IMR-90 (cell line): ENCODE measurements around the gene ERCC4. TPM values are rescaled to one million over a fixed set of nuclear protein-coding genes. Genes with fewer than 3 reads are reported as not detected.

Source experiments
- ATAC-seq: fragments of 200-7000 bp; cut with Tn5 transposase; 2 replicates; pipeline ENCODE4 v1.9.1; 2020; ENCODE audit warnings: low read depth, mild to moderate bottlenecking, moderate library complexity
- BruUV-seq: library from RNA; stranded (reverse); fragments of 400-500 nt; replicated peaks from 2 replicates; lab custom pipeline; 2021; lab: Mats Ljungman, UMichigan
- CTCF ChIA-PET: fragments of 300-600 bp; formaldehyde crosslinking; extraction: SDS; loops from one replicate; lab custom pipeline; 2021; ENCODE audit warnings: antibody characterized with exemption; lab: Yijun Ruan, JAX
- POLR2A ChIA-PET: fragments of 300-600 bp; sonication (Branson Sonifier 250); formaldehyde crosslinking; loops from one replicate; lab custom pipeline; 2022; ENCODE audit warnings: antibody characterized with exemption; ENCODE audit not compliant: unreplicated experiment; lab: Charles Lee
- DNase-seq: peaks from one replicate; pipeline ENCODE4 v3.0.0; 2013
- H2AFZ ChIP-seq: replicated peaks from 2 replicates; pipeline ENCODE3; 2013; ENCODE audit warnings: low read length, mild to moderate bottlenecking; ENCODE audit not compliant: poor library complexity
- H2AK5ac ChIP-seq: 2 replicates; pipeline ENCODE4 v1.6.1; 2013; ENCODE audit warnings: low read depth, low read length, inconsistent platforms
- H2AK9ac ChIP-seq: replicated peaks from 2 replicates; pipeline ENCODE3; 2013; ENCODE audit warnings: mild to moderate bottlenecking, low read depth, low read length, moderate library complexity; ENCODE audit not compliant: poor library complexity
- H2BK120ac ChIP-seq: 2 replicates; pipeline ENCODE4 v1.6.1; 2013; ENCODE audit warnings: low read depth, low read length, inconsistent platforms
- H2BK15ac ChIP-seq: 3 replicates; pipeline ENCODE4 v1.6.1; 2013; ENCODE audit warnings: low read depth, low read length, inconsistent platforms
- H2BK20ac ChIP-seq: 2 replicates; pipeline ENCODE4 v1.6.1; 2013; ENCODE audit warnings: low read depth, mild to moderate bottlenecking, inconsistent platforms, low read length, moderate library complexity
- H2BK5ac ChIP-seq: 2 replicates; pipeline ENCODE4 v1.6.1; 2013; ENCODE audit warnings: mild to moderate bottlenecking, low read depth, low read length, inconsistent platforms; ENCODE audit not compliant: poor library complexity, severe bottlenecking
- H3K14ac ChIP-seq: replicated peaks from 2 replicates; pipeline ENCODE4 v1.6.1; 2013; ENCODE audit warnings: low read depth, low read length, inconsistent platforms
- H3K18ac ChIP-seq: 2 replicates; pipeline ENCODE4 v1.6.1; 2013; ENCODE audit warnings: low read depth, low read length, control low read depth
- H3K23ac ChIP-seq: 2 replicates; pipeline ENCODE4 v1.6.1; 2013; ENCODE audit warnings: low read depth, low read length, inconsistent platforms
- H3K27ac ChIP-seq: 2 replicates; pipeline ENCODE4 v1.5.1; 2013; ENCODE audit warnings: mild to moderate bottlenecking, control low read depth, low read length; ENCODE audit not compliant: insufficient read depth
- H3K27me3 ChIP-seq: 2 replicates; pipeline ENCODE4 v1.6.1; 2013; ENCODE audit warnings: low read length; ENCODE audit not compliant: control insufficient read depth, insufficient read depth
- H3K36me3 ChIP-seq: 2 replicates; pipeline ENCODE4 v1.6.1; 2013; ENCODE audit warnings: low read length, mixed read lengths; ENCODE audit not compliant: control insufficient read depth, insufficient read depth
- H3K4ac ChIP-seq: 2 replicates; pipeline ENCODE4 v1.6.1; 2013; ENCODE audit warnings: low read depth, low read length, inconsistent platforms
- H3K4me1 ChIP-seq: 2 replicates; pipeline ENCODE4 v1.6.1; 2013; ENCODE audit warnings: low read length, mixed read lengths; ENCODE audit not compliant: control insufficient read depth, insufficient read depth
- H3K4me2 ChIP-seq: 2 replicates; pipeline ENCODE4 v1.6.1; 2013; ENCODE audit warnings: low read depth, mild to moderate bottlenecking, control low read depth, low read length, moderate library complexity
- H3K4me3 ChIP-seq: 2 replicates; pipeline ENCODE4 v1.5.1; 2013; ENCODE audit warnings: low read depth, mild to moderate bottlenecking, control low read depth, low read length, moderate library complexity; ENCODE audit not compliant: insufficient read depth
- H3K56ac ChIP-seq: 2 replicates; pipeline ENCODE4 v1.6.1; 2013; ENCODE audit warnings: low read length, inconsistent platforms; ENCODE audit not compliant: insufficient read depth; ENCODE audit errors: extremely low read depth
- H3K79me1 ChIP-seq, 2 experiments: 2 replicates each; pipeline ENCODE4 v1.6.1; 2013; ENCODE audit warnings: low read length in 2 of 2, inconsistent platforms in 1 of 2, low read depth in 1 of 2
- H3K9ac ChIP-seq: 2 replicates; pipeline ENCODE4 v1.6.1; 2013; ENCODE audit warnings: low read depth, low read length, control low read depth
- H3K9me1 ChIP-seq: 2 replicates; pipeline ENCODE4 v1.6.1; 2013; ENCODE audit warnings: low read length, inconsistent platforms; ENCODE audit not compliant: insufficient read depth
- H3K9me3 ChIP-seq: 2 replicates; pipeline ENCODE4 v1.6.1; 2013; ENCODE audit warnings: low read length; ENCODE audit not compliant: control insufficient read depth, insufficient read depth
- H4K20me1 ChIP-seq: 2 replicates; pipeline ENCODE4 v1.6.1; 2013; ENCODE audit warnings: low read length, inconsistent platforms; ENCODE audit not compliant: insufficient read depth
- H4K5ac ChIP-seq: 2 replicates; pipeline ENCODE4 v1.6.1; 2013; ENCODE audit warnings: mild to moderate bottlenecking, low read depth, low read length, control low read depth
- H4K8ac ChIP-seq, 2 experiments: 2 replicates each; pipeline ENCODE4 v1.6.1; 2013; ENCODE audit warnings: low read depth in 2 of 2, low read length in 2 of 2, control low read depth in 1 of 2, inconsistent platforms in 1 of 2
- H4K91ac ChIP-seq: 2 replicates; pipeline ENCODE4 v1.6.1; 2013; ENCODE audit warnings: low read depth, low read length, inconsistent platforms; ENCODE audit not compliant: insufficient read depth
- BHLHE40 ChIP-seq: fragments of 150-350 bp; IDR thresholded peaks from 2 replicates; pipeline ENCODE4 v1.6.1; 2016; ENCODE audit warnings: mild to moderate bottlenecking, low read depth, low read length
- CEBPB ChIP-seq: IDR thresholded peaks from 2 replicates; pipeline ENCODE4 v1.6.1; 2012; ENCODE audit warnings: low read depth, low read length, improper control_type of control experiment
- CHD1 ChIP-seq: IDR thresholded peaks from 2 replicates; pipeline ENCODE4 v1.6.1; 2012; ENCODE audit warnings: low read depth, low read length, improper control_type of control experiment
- CTCF ChIP-seq: conservative IDR thresholded peaks from 2 replicates; pipeline ENCODE4 v1.5.1; 2012; ENCODE audit warnings: mild to moderate bottlenecking, low read depth, low read length, improper control_type of control experiment
- ELK1 ChIP-seq: fragments of 150-350 bp; IDR thresholded peaks from 2 replicates; pipeline ENCODE4 v1.6.1; 2016; ENCODE audit warnings: low read depth, mild to moderate bottlenecking, low read length, moderate library complexity, borderline replicate concordance
- FOS ChIP-seq: fragments of 150-350 bp; IDR thresholded peaks from 2 replicates; pipeline ENCODE4 v1.6.1; 2016; ENCODE audit warnings: low read depth, low read length
- MAZ ChIP-seq: IDR thresholded peaks from 2 replicates; pipeline ENCODE4 v1.6.1; 2012; ENCODE audit warnings: low read depth, mild to moderate bottlenecking, low read length, improper control_type of control experiment, moderate library complexity, borderline replicate concordance
- MXI1 ChIP-seq: IDR thresholded peaks from 2 replicates; pipeline ENCODE4 v1.6.1; 2012; ENCODE audit warnings: low read depth, mild to moderate bottlenecking, low read length, moderate library complexity, borderline replicate concordance
- NFE2L2 ChIP-seq: fragments of 150-350 bp; IDR thresholded peaks from 2 replicates; pipeline ENCODE4 v1.6.1; 2016; ENCODE audit warnings: low read depth, mild to moderate bottlenecking, low read length
- POLR2A ChIP-seq: IDR thresholded peaks from 2 replicates; pipeline ENCODE4 v1.6.1; 2012; ENCODE audit warnings: mild to moderate bottlenecking, low read depth, low read length
- RAD21 ChIP-seq: IDR thresholded peaks from 2 replicates; pipeline ENCODE4 v1.6.1; 2012; ENCODE audit warnings: low read length, improper control_type of control experiment
- RFX5 ChIP-seq: IDR thresholded peaks from 2 replicates; pipeline ENCODE4 v1.8.0; 2012; ENCODE audit warnings: low read depth, mild to moderate bottlenecking, low read length, moderate library complexity
- SMC3 ChIP-seq: fragments of 150-350 bp; IDR thresholded peaks from 2 replicates; pipeline ENCODE4 v1.6.1; 2016; ENCODE audit warnings: low read depth, mild to moderate bottlenecking, antibody characterized with exemption, low read length, moderate library complexity
- USF2 ChIP-seq: fragments of 150-350 bp; IDR thresholded peaks from 2 replicates; pipeline ENCODE4 v1.6.1; 2017; ENCODE audit warnings: mild to moderate bottlenecking, antibody characterized with exemption, low read length, low read depth
- WGBS, 2 experiments: methylation state at CpG; one replicate each; pipeline versions ENCODE4 v1.1.5 to v1.1.7; 2013; ENCODE audit warnings: missing lambda C conversion rate in 2 of 2; ENCODE audit not compliant: insufficient read length in 1 of 2; ENCODE audit errors: extremely low coverage in 2 of 2; 5-methylcytosine and 5-hydroxymethylcytosine counted together
- dilution Hi-C: fragments of 300-500 bp; cut with HindIII; formaldehyde crosslinking; loops from one replicate; pipeline ENCODE4 v1.14.3; 2018; ENCODE audit warnings: low sequenced_read_pairs; ENCODE audit not compliant: unreplicated experiment
- in situ Hi-C: fragments of 300-500 bp; cut with MboI; formaldehyde crosslinking; loops from 3 replicates; pipeline ENCODE4 v1.14.3; 2019; ENCODE audit warnings: low sequenced_read_pairs, inconsistent platforms, mixed read lengths
- intact Hi-C: fragments of 100-400 bp; cut with micrococcal nuclease; formaldehyde crosslinking; loops from 2 replicates; pipeline ENCODE4 v1.10.0; 2022
- polyA plus RNA-seq, 3 experiments: library from polyadenylated mRNA; depleted of rRNA; stranded (reverse); fragments of >200 nt; gene quantifications; 2 replicates each; pipeline ENCODE4 v1.2.3, GENCODE V29; 2012; ENCODE audit warnings: low replicate concordance in 1 of 3
- total RNA-seq: library from RNA; depleted of rRNA; stranded (reverse); fragments of >200 nt; gene quantifications from 2 replicates; pipeline ENCODE4 v1.2.3, GENCODE V29; 2012

ERCC4 gene
- total and polyA plus RNA-seq, 2 of the 4 experiments (the other 2 are of a cell fraction) = 2.9 to 19.2 TPM

- in situ Hi-C loops (no loop called here), dilution Hi-C loops (no loop called here), intact Hi-C loops (no loop called here)
- H4K91ac ChIP-seq = no peak overlapping the region
- H2BK5ac ChIP-seq = no peak overlapping the region
- no peak overlapping the region for H3K18ac ChIP-seq
- no peak overlapping the region for H3K27ac ChIP-seq
- H2AK9ac ChIP-seq = no peak overlapping the region
- H4K8ac ChIP-seq = no peak overlapping the region
- no peak overlapping the region for H2AFZ ChIP-seq
- no peak overlapping the region for H3K4me3 ChIP-seq
- no peak overlapping the region for H4K5ac ChIP-seq
- ChIA-PET CTCF (no interaction called here), POLR2A (no interaction called here)
- no peak overlapping the region for H2BK120ac ChIP-seq
- TF ChIP-seq SMC3 (no peak), MXI1 (no peak), CTCF (no peak), RFX5 (no peak), USF2 (no peak), CHD1 (no peak), ELK1 (no peak), POLR2A (no peak), FOS (no peak), MAZ (no peak), RAD21 (no peak), BHLHE40 (no peak), CEBPB (no peak), NFE2L2 (no peak)
- DNase-seq (no peak), ATAC-seq (no peak)
- BruUV-seq = no TSS peak
- no peaks in the 10 kb centered on the region for H3K79me1 ChIP-seq
- no peaks in the 10 kb centered on the region for H3K27me3 ChIP-seq
- no peak overlapping the region for H3K9ac ChIP-seq
- H2BK20ac ChIP-seq = no peak overlapping the region
- H3K4ac ChIP-seq = no peak overlapping the region
- WGBS, 2 experiments = 50% methylated on average over 1 of the region's 8 CpGs; no CpG with 5 or more reads in 1 of the 2 experiments
- no peaks in the 10 kb centered on the region for H4K20me1 ChIP-seq
- H2BK15ac ChIP-seq = no peak overlapping the region
- no peak overlapping the region for H2AK5ac ChIP-seq
- H3K36me3 ChIP-seq = no peaks in the 10 kb centered on the region
- H3K9me1 ChIP-seq = no peaks in the 10 kb centered on the region
- H3K4me1 ChIP-seq = no peaks in the 10 kb centered on the region
- H3K23ac ChIP-seq = no peak overlapping the region
- no peaks in the 10 kb centered on the region for H3K9me3 ChIP-seq
- H3K14ac ChIP-seq = no peak overlapping the region
- no peak overlapping the region for H3K56ac ChIP-seq
- H3K4me2 ChIP-seq = no peak overlapping the region
Measured at GRCh38 chr16:13984794-13985193, 64.8 kb downstream of the ERCC4 start.
